ENCODE data around the gene TGFB1I1.

The TGFB1I1 gene

GRCh38 chr16:31507617-31507928 lies 35.6 kb downstream of the TGFB1I1 start:
- 0 out of 2 replicates have a peak, but pooled peaks cover 2% of the 10 kb centered on the region for H3K36me3 ChIP-seq (ENCODE audit: insufficient read depth)
- H3K4me2 ChIP-seq, result peak overlapping the region; percentile 83
- no peaks in the 10 kb centered on the region for H4K20me1 ChIP-seq (ENCODE audit: insufficient read depth)
- H3K27me3 ChIP-seq (ENCODE audit: insufficient read depth, low read depth), result no peaks in the 10 kb centered on the region
- peak overlapping the region; percentile 75 for H2AFZ ChIP-seq (ENCODE audit: low read depth)
- peaks cover 21% of the 10 kb centered on the region for H3K4me1 ChIP-seq (ENCODE audit: low read depth, poor library complexity, severe bottlenecking)
- TF ChIP-seq CTCF (conservative IDR thresholded peaks at IDR 0.05; ENCODE audit: low read depth, low read length), result no peak
- no peak overlapping the region for H3K4me3 ChIP-seq (IDR thresholded peaks at IDR 0.05; ENCODE audit: insufficient read depth, low read depth, low read length)
- H3K79me2 ChIP-seq (ENCODE audit: insufficient read depth, low read depth), result peaks cover 26% of the 10 kb centered on the region
- H3K27ac ChIP-seq, result peak overlapping the region; percentile 67
- peak overlapping the region; percentile 84 for H3K9ac ChIP-seq

GRCh38 chr16:31507929-31508705 lies 36.2 kb downstream of the TGFB1I1 start, which contains the start of gene RUSF1:
TSS of gene RUSF1 (minus strand) at chr16:31508391. CDS start at chr16:31508373, 18 bp downstream.
- H3K27ac ChIP-seq, result peak within 1 kb of the TSS; percentile 67
- peaks cover 21% of the 10 kb centered on the region for H3K4me1 ChIP-seq (ENCODE audit: low read depth, poor library complexity, severe bottlenecking)
- peak within 1 kb of the TSS; percentile 75 for H2AFZ ChIP-seq (ENCODE audit: low read depth)
- TF ChIP-seq CTCF (conservative IDR thresholded peaks at IDR 0.05; ENCODE audit: low read depth, low read length), result no peak
- 0 out of 2 replicates have a peak, but pooled peaks cover 2% of the 10 kb centered on the region for H3K36me3 ChIP-seq (ENCODE audit: insufficient read depth)
- H3K4me2 ChIP-seq, result peak within 1 kb of the TSS; percentile 83
- H3K27me3 ChIP-seq (ENCODE audit: insufficient read depth, low read depth), result no peaks in the 10 kb centered on the region
- H3K79me2 ChIP-seq (ENCODE audit: insufficient read depth, low read depth), result peaks cover 26% of the 10 kb centered on the region
- no peak within 1 kb of the TSS for H3K4me3 ChIP-seq (IDR thresholded peaks at IDR 0.05; ENCODE audit: insufficient read depth, low read depth, low read length)
- peak within 1 kb of the TSS; percentile 84 for H3K9ac ChIP-seq
- H4K20me1 ChIP-seq (ENCODE audit: insufficient read depth), result no peaks in the 10 kb centered on the region

- H4K20me1 ChIP-seq (ENCODE audit: insufficient read depth), result no peaks in the 10 kb centered on the region
- peaks cover 21% of the 10 kb centered on the region for H3K4me1 ChIP-seq (ENCODE audit: low read depth, poor library complexity, severe bottlenecking)
- no peak overlapping the region for H3K4me3 ChIP-seq (IDR thresholded peaks at IDR 0.05; ENCODE audit: insufficient read depth, low read depth, low read length)
- H3K4me2 ChIP-seq, result peak overlapping the region; percentile 83
- no peaks in the 10 kb centered on the region for H3K27me3 ChIP-seq (ENCODE audit: insufficient read depth, low read depth)
- no peak for TF ChIP-seq CTCF (conservative IDR thresholded peaks at IDR 0.05; ENCODE audit: low read depth, low read length)
- H3K27ac ChIP-seq, result peak overlapping the region; percentile 67
- peak overlapping the region; percentile 84 for H3K9ac ChIP-seq
- peak overlapping the region; percentile 75 for H2AFZ ChIP-seq (ENCODE audit: low read depth)
- H3K79me2 ChIP-seq (ENCODE audit: insufficient read depth, low read depth), result peaks cover 26% of the 10 kb centered on the region
- H3K36me3 ChIP-seq (ENCODE audit: insufficient read depth), result 0 out of 2 replicates have a peak, but pooled peaks cover 2% of the 10 kb centered on the region
These were observed 36.8 kb downstream of the TGFB1I1 start for GRCh38 chr16:31508706-31509195.

- Histone ChIP-seq H3K27me3 (ENCODE audit: insufficient read depth, low read depth) (0 out of 2 replicates have a peak, but pooled peaks cover 3% of the 10 kb centered on the region), H3K27ac (no peak overlapping the region), H3K4me1 (ENCODE audit: low read depth, poor library complexity, severe bottlenecking) (peaks cover 11% of the 10 kb centered on the region), H3K79me2 (ENCODE audit: insufficient read depth, low read depth) (peaks cover 7% of the 10 kb centered on the region), H3K36me3 (ENCODE audit: insufficient read depth) (no peaks in the 10 kb centered on the region), H3K4me3 (IDR thresholded peaks at IDR 0.05; ENCODE audit: insufficient read depth, low read depth, low read length) (no peak overlapping the region), H3K9ac (no peak overlapping the region), H3K4me2 (no peak overlapping the region), H2AFZ (ENCODE audit: low read depth) (no peak overlapping the region), H4K20me1 (ENCODE audit: insufficient read depth) (no peaks in the 10 kb centered on the region)
- no peak for TF ChIP-seq CTCF (conservative IDR thresholded peaks at IDR 0.05; ENCODE audit: low read depth, low read length)
These were observed 41.2 kb downstream of the TGFB1I1 start for GRCh38 chr16:31513126-31513525.
